ENCODE measurements around the gene ANKIB1.

Gene ANKIB1

GRCh38 chr7:92303761-92304160, 58.0 kb downstream of the ANKIB1 start:
- Histone ChIP-seq H3K27me3 (ENCODE audit: control insufficient read depth, low read length) (no peaks in the 10 kb centered on the region), H3K27ac (ENCODE audit: low read depth, low read length) (no peak overlapping the region), H3F3A (ENCODE audit: control insufficient read depth, insufficient read depth) (no peaks in the 10 kb centered on the region), H4K20me1 (ENCODE audit: control insufficient read depth, insufficient read depth, low read depth, low read length) (no peaks in the 10 kb centered on the region), H3K4me2 (ENCODE audit: low read length) (no peak overlapping the region), H3K36me3 (ENCODE audit: control insufficient read depth, low read length) (peaks cover 20% of the 10 kb centered on the region), H3K4me1 (ENCODE audit: control insufficient read depth, low read length) (no peaks in the 10 kb centered on the region), H3K9me2 (replicated peaks; ENCODE audit: control insufficient read depth, low read length) (no peaks in the 10 kb centered on the region), H3K4me3 (ENCODE audit: low read length) (no peak overlapping the region), H3K9me3 (ENCODE audit: control insufficient read depth, insufficient read depth, low read length) (no peaks in the 10 kb centered on the region), H3K79me2 (ENCODE audit: control insufficient read depth, low read length) (no peaks in the 10 kb centered on the region)
- TF ChIP-seq EZH2phosphoT487 (IDR thresholded peaks at IDR 0.05; ENCODE audit: borderline replicate concordance, low read length): no peak
- no peak for TF ChIP-seq CTCF (IDR thresholded peaks at IDR 0.05; ENCODE audit: low read depth, low read length, poor library complexity, severe bottlenecking)

GRCh38 chr7:92304406-92304893, 58.7 kb downstream of the ANKIB1 start:
- Histone ChIP-seq H3K4me3 (ENCODE audit: low read length) (no peak overlapping the region), H3K9me2 (replicated peaks; ENCODE audit: control insufficient read depth, low read length) (no peaks in the 10 kb centered on the region), H4K20me1 (ENCODE audit: control insufficient read depth, insufficient read depth, low read depth, low read length) (no peaks in the 10 kb centered on the region), H3K36me3 (ENCODE audit: control insufficient read depth, low read length) (peaks cover 17% of the 10 kb centered on the region), H3F3A (ENCODE audit: control insufficient read depth, insufficient read depth) (no peaks in the 10 kb centered on the region), H3K79me2 (ENCODE audit: control insufficient read depth, low read length) (no peaks in the 10 kb centered on the region), H3K4me1 (ENCODE audit: control insufficient read depth, low read length) (no peaks in the 10 kb centered on the region), H3K27ac (ENCODE audit: low read depth, low read length) (no peak overlapping the region), H3K27me3 (ENCODE audit: control insufficient read depth, low read length) (no peaks in the 10 kb centered on the region), H3K9me3 (ENCODE audit: control insufficient read depth, insufficient read depth, low read length) (no peaks in the 10 kb centered on the region), H3K4me2 (ENCODE audit: low read length) (no peak overlapping the region)
- TF ChIP-seq EZH2phosphoT487 (IDR thresholded peaks at IDR 0.05; ENCODE audit: borderline replicate concordance, low read length) (no peak), CTCF (IDR thresholded peaks at IDR 0.05; ENCODE audit: low read depth, low read length, poor library complexity, severe bottlenecking) (no peak)

- H3K4me3 ChIP-seq (ENCODE audit: low read length): no peak overlapping the region
- H3F3A ChIP-seq (ENCODE audit: control insufficient read depth, insufficient read depth): no peaks in the 10 kb centered on the region
- H3K4me1 ChIP-seq (ENCODE audit: control insufficient read depth, low read length): no peaks in the 10 kb centered on the region
- H3K79me2 ChIP-seq (ENCODE audit: control insufficient read depth, low read length): no peaks in the 10 kb centered on the region
- H3K9me3 ChIP-seq (ENCODE audit: control insufficient read depth, insufficient read depth, low read length): no peaks in the 10 kb centered on the region
- H3K4me2 ChIP-seq (ENCODE audit: low read length): no peak overlapping the region
- no peak overlapping the region for H3K27ac ChIP-seq (ENCODE audit: low read depth, low read length)
- H3K9me2 ChIP-seq (replicated peaks; ENCODE audit: control insufficient read depth, low read length): no peaks in the 10 kb centered on the region
- H3K36me3 ChIP-seq (ENCODE audit: control insufficient read depth, low read length): peaks cover 14% of the 10 kb centered on the region
- no peaks in the 10 kb centered on the region for H3K27me3 ChIP-seq (ENCODE audit: control insufficient read depth, low read length)
- TF ChIP-seq CTCF (IDR thresholded peaks at IDR 0.05; ENCODE audit: low read depth, low read length, poor library complexity, severe bottlenecking): no peak
- TF ChIP-seq EZH2phosphoT487 (IDR thresholded peaks at IDR 0.05; ENCODE audit: borderline replicate concordance, low read length): no peak
- H4K20me1 ChIP-seq (ENCODE audit: control insufficient read depth, insufficient read depth, low read depth, low read length): no peaks in the 10 kb centered on the region
These were observed 60.4 kb downstream of the ANKIB1 start for GRCh38 chr7:92306153-92306552.

Data from DOHH2 (cell line).